ENCODE results near the gene LMNA.

The LMNA gene

GRCh38 chr1:156136970-156137483, 22.5 kb downstream of the LMNA start:
- no peak for DNase-seq

- no peak for DNase-seq
Observed at GRCh38 chr1:156138458-156138867, 24.0 kb downstream of the LMNA start.

GRCh38 chr1:156140879-156141707, 26.6 kb downstream of the LMNA start:
- DNase-seq = peak in 32 of 56 donors; percentile 16 to 76 (median 49)

DNA sequence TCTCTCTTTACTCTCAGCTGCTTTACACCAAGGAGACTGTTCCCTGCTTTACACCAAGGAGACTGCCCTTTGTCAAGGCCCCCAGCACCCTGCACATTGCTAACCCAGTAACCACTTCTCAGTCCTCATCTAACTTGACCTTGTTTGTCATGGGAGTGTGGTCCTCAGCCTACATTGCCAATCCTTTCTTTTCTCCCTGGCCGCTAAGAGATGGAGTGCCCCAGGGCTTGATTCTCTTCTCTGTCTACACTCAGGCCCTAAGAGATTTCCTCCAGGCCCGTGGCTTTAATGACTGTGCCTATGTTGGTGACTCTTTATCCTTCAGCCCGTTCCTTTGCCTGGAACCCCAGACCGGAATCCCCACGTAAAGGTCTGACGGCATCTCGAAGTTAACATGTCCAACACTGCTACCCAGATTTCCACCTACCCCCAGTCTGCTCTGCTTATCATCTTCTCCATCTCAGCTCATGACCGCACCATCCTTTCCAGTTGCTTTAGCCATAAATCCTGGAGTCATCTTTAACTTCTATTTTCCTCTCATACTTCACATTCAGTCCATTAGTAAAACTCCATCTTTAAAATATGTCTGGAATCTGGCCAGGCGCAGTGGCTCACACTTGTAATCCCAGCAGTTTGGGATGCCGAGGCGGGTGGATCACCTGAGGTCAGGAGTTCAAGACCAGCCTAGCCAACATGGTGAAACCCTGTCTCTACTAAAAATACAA, 29.4 kb downstream of the LMNA start:
- no peak for DNase-seq

DNA sequence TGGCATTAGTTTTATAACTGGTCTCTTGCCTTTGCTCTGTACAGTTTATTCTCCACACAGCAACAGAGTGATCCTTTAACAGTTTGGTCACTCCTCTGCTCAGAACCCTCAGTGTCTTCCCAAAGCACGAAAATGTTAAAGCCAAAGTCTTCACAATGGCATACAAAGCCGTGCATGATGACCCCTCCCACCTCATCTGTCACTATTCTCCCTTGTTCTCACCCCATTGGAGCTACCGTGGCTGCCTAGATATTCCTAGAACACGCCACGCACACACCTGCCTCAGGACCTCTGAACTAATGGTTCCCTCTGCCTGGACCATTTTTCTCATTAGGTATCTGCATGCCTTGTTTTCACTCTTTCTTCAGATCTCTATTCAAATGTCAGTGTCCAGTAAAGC, 30.2 kb downstream of the LMNA start:
- no peak for DNase-seq

- DNase-seq = no peak
Observed at GRCh38 chr1:156145650-156146019, 31.1 kb downstream of the LMNA start.

DNA sequence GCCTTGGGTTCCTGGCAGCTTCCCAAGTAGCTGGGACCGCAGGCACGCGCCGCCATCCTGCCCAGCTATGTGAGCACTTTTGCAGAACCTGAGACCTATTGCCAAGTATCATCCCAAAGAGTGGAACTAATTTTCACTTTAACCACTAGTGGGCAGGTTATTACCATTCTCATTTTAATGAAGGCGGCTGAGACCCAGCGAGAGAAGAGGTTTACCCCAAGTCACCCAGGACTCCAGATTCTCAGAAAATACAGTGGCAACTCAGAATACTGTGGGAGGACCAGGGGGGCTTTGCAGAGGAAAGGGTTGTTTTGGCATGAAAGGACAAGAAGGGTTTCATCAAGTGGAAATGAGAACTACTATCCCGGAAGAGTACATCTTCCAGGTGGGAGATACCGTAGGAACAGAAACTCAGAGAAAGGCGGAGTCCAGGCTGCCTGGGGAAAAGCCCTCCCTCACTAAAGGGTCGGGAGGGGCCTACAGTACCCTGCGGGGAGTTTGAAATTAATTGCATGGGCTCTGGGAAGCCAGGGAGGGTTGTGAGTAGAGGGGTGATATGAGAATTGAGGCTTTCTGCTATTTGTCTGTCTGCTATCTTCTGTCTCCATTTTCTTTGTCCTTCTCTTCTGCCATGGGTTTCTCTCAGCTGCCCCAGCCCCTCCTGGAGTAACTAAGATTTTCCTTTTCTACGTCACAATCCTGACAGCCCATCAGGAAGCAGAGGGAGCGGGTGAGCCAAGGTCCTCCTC, 31.7 kb downstream of the LMNA start:
- peak in 18 of 56 donors; percentile 17 to 76 (median 36) for DNase-seq

- peak in 39 of 56 donors; percentile 18 to 74 (median 50) for DNase-seq
Observed at GRCh38 chr1:156146769-156147405, 32.4 kb downstream of the LMNA start.

GRCh38 chr1:156148216-156148615, 33.7 kb downstream of the LMNA start:
- peak in 1 of 56 donors; percentile 15 for DNase-seq

DNA sequence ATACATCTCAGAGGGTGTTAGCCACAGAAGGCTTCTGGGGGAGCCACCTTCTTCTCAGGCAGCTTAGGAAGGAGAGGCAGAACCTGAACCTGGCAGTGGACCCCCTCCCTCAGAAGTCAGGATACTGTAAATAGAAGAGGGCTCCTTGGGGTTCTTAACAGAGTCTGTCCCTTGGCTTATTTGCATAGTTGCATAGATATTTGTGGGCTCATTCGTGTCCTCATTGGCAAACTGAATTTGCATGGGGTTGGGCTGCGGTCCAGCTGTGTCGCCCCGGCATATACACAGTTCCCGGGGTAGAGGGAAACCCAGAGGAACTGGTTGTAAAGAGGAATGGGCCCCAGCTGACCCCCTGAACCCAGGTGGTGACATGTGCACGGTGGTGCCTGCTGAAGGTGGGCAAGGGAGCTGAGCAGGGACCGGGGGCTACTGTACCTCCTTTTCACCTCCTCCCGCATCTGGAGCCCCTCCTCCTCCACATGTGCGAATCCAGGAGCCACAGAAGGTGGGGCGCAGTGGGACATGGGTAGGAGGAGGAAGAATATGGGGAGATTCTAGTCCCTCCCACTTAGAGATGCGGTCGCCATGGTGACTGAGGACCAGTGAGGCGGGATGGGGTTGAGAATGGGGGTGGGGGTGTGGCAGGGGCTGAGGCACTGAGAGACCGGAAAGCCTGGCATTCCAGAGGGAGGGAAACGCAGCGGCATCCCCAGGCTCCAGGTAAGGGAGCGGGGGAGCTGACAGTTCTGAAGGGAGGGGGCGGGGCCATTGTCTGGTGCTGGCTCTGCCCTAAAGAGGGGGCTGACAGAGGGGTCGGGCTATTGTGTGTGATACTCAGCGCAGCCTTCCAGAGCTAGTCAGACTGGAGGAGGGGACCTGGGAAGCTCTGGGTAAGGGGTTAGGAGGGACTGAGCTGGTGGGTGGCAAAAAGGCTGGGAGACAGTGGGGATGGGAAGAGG, 35.1 kb downstream of the LMNA start:
- peak in 16 of 56 donors; percentile 21 to 64 (median 34) for DNase-seq

DNA sequence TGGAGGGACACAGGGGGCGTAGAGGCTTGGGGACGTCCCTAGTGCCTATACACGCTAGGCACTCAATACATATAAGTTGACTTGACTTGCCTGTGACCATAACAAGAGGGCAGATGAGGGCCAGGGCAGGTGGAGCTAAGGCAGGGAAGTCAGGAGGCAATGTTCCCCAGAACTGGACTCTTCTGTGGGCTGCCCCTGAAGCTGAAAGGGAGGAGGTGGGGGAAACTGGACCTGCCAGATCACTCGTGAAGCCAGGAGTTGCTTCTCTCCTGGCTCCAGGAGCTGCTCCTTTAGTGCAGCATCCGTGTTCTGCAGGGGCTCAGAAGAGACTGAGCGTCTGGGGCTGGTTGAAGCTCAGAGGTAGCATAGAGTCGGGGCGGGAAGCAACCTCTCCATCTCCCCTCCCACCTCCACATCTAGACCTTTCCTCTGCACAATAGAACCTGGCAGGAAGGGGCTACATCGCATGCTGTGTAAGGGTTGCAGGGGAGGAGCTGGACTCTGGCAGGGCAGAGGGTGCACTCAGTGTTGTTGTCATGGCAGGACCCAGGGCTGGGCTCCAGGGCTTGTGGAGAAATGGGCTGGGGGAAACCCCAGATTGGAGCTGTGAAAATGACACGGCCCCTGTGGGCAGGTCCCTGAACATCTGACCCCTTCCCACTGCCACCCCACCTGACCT, 36.0 kb downstream of the LMNA start:
- peak in 2 of 56 donors; percentile 21 to 55 for DNase-seq

GRCh38 chr1:156151093-156151688, 36.7 kb downstream of the LMNA start:
- no peak for DNase-seq

- DNase-seq = no peak
Observed at GRCh38 chr1:156152628-156153027, 38.1 kb downstream of the LMNA start.

DNA sequence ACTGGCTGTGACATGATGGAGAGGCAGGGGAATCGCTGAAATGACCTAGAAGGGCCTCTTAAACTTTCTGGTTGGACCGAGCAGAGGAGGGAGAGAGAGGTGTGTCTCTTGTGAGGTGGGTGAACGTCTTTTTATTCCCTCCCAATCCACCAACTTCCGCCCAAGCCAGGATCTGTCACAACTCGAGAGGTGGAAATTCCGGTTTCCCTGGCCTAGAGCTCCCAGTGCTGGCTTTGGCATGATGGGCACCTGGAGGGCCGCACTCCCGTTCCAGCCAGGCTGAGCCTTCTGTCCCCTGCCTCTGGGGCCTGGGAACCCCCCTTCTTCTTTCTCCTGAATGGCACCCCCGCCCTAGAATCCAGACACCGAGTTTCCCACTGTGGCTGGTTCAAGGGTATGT, 38.9 kb downstream of the LMNA start, which contains the start of gene SEMA4A:
SEMA4A (plus strand) TSS at position 224 of the 400 bp plus-strand sequence. CDS start 994 bp downstream, outside the sequence.
- no peak for DNase-seq

GRCh38 chr1:156154317-156154749, 39.8 kb downstream of the LMNA start:
- peak in 1 of 56 donors; percentile 23 for DNase-seq

- DNase-seq = no peak
Observed at GRCh38 chr1:156155756-156156510, 41.4 kb downstream of the LMNA start.

DNA sequence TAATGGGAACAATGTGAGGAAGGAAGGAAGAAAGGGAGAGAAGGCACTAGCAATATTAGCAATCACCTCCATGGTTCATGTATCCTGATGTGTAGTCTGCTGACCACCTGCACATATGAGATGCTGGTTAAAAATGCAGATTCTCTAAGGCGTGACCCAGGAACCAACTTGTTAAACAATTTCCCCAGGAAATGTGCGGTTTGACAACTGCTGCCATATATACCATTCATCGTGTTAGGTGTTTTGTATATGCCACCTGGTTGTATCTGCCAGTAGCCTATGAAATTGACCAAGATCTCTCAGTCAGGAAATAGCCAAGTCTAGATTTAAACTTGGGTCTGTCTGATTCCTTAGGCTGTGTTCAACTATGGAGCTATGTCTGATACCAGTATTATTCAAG, 43.0 kb downstream of the LMNA start:
- no peak for DNase-seq

GRCh38 chr1:156157966-156158365, 43.5 kb downstream of the LMNA start:
- DNase-seq = no peak
